HepG2 (cell line): ENCODE results near the gene AFDN. TPM values are rescaled to one million over a fixed set of nuclear protein-coding genes. Genes with fewer than 3 reads are reported as not detected.

Experiments
- CCDC6 ChIP-seq: sonication (generic); formaldehyde crosslinking; IDR thresholded peaks from 2 replicates; pipeline ENCODE4 v1.8.1; 2022; ENCODE audit warnings: mild to moderate bottlenecking, missing genetic modification reagents, moderate library complexity
- KDM5B ChIP-seq: sonication (generic); formaldehyde crosslinking; IDR thresholded peaks from 2 replicates; pipeline ENCODE4 v1.4.0; 2020; ENCODE audit warnings: missing genetic modification reagents, mild to moderate bottlenecking, borderline replicate concordance
- MAFK ChIP-seq, 2 experiments: IDR thresholded peaks in 1 of 2; conservative IDR thresholded peaks in 1 of 2; 2 replicates each; pipeline ENCODE4 v1.6.1; 2011; ENCODE audit warnings: improper control_type of control experiment in 2 of 2, low read length in 2 of 2
- MLLT10 ChIP-seq: sonication (generic); formaldehyde crosslinking; IDR thresholded peaks from 2 replicates; pipeline ENCODE4 v1.4.0; 2020; ENCODE audit warnings: missing genetic modification reagents
- NFE2 ChIP-seq: sonication (generic); formaldehyde crosslinking; IDR thresholded peaks from 2 replicates; pipeline ENCODE4 v1.4.0; 2020; ENCODE audit warnings: missing genetic modification reagents
- NFIC ChIP-seq: IDR thresholded peaks from 2 replicates; pipeline ENCODE4 v1.6.1; 2012; ENCODE audit warnings: mild to moderate bottlenecking, low read length, inconsistent platforms
- PHF20 ChIP-seq: sonication (generic); formaldehyde crosslinking; IDR thresholded peaks from 2 replicates; pipeline ENCODE4 v1.5.0; 2020; ENCODE audit warnings: mild to moderate bottlenecking, missing genetic modification reagents
- SALL2 ChIP-seq: sonication (generic); formaldehyde crosslinking; IDR thresholded peaks from 2 replicates; pipeline ENCODE4 v1.8.1; 2023; ENCODE audit warnings: mild to moderate bottlenecking, missing genetic modification reagents, inconsistent platforms
- SMC3 ChIP-seq: IDR thresholded peaks from 2 replicates; pipeline ENCODE4 v1.6.1; 2011; ENCODE audit warnings: low read length, improper control_type of control experiment
- TGIF2 ChIP-seq: IDR thresholded peaks from 2 replicates; pipeline ENCODE4 v1.6.1; 2016; ENCODE audit warnings: control low read depth, missing compliant biosample characterization
- ZNF678 ChIP-seq: sonication (generic); formaldehyde crosslinking; IDR thresholded peaks from 2 replicates; pipeline ENCODE4 v1.4.0; 2020; ENCODE audit warnings: mild to moderate bottlenecking, missing genetic modification reagents
- ZNF878 ChIP-seq: sonication (generic); formaldehyde crosslinking; IDR thresholded peaks from 2 replicates; pipeline ENCODE4 v1.8.1; 2023; ENCODE audit warnings: mild to moderate bottlenecking, missing genetic modification reagents, moderate library complexity
- polyA plus RNA-seq, 8 experiments: library from polyadenylated mRNA; depleted of rRNA in 3 of 8; stranded (reverse) in 7 of 8; unstranded in 1 of 8; fragments of >200 nt; fragmentation: Illumina TruSeq in 4 of 8; extraction: Trizol in 4 of 8; gene quantifications; 2 replicates each; pipeline versions ENCODE4 v1.2.1 to v1.2.3, GENCODE V29; 2011 to 2016; ENCODE audit warnings: low read depth in 4 of 8, missing spikeins in 1 of 8, mixed read lengths in 1 of 8; ENCODE audit not compliant: insufficient read depth in 1 of 8
- total RNA-seq, 5 experiments: library from RNA; depleted of rRNA; stranded (reverse); fragments of >200 nt; fragmentation: Illumina TruSeq; extraction: Trizol; gene quantifications; 2 replicates each; pipeline ENCODE4 v1.2.3, GENCODE V29; 2016; ENCODE audit warnings: low read depth in 1 of 5
- TF ChIP-seq, protein P1 (sequence below): IDR thresholded peaks from 2 replicates; pipeline ENCODE4 v1.6.1; 2016; ENCODE audit warnings: missing compliant biosample characterization, missing genetic modification reagents, borderline replicate concordance
- TF ChIP-seq, protein P2 (sequence below): IDR thresholded peaks from 2 replicates; pipeline ENCODE4 v1.6.1; 2016
- TF ChIP-seq, protein P3 (sequence below), 2 experiments: fragments of 450-650 bp in 1 of 2; sonication (generic) in 1 of 2; formaldehyde crosslinking in 1 of 2; IDR thresholded peaks; 2 replicates each; pipeline versions ENCODE4 v1.6.1 to v1.8.0; 2016 to 2022; ENCODE audit warnings: antibody characterized with exemption in 1 of 2, mild to moderate bottlenecking in 1 of 2, missing genetic modification reagents in 1 of 2
- TF ChIP-seq, protein P4 (sequence below): sonication (generic); formaldehyde crosslinking; IDR thresholded peaks from 2 replicates; pipeline ENCODE4 v1.5.0; 2020; ENCODE audit warnings: mild to moderate bottlenecking, low read depth, missing genetic modification reagents, borderline replicate concordance
- TF ChIP-seq, protein P5 (sequence below): IDR thresholded peaks from 2 replicates; pipeline ENCODE4 v1.6.1; 2016; ENCODE audit warnings: mild to moderate bottlenecking

AFDN gene
- total and polyA plus RNA-seq, 2 of the 13 experiments (the other 11 are each of a cell fraction or from before 2014, with no cell fraction given) = 136 to 151 TPM

DNA sequence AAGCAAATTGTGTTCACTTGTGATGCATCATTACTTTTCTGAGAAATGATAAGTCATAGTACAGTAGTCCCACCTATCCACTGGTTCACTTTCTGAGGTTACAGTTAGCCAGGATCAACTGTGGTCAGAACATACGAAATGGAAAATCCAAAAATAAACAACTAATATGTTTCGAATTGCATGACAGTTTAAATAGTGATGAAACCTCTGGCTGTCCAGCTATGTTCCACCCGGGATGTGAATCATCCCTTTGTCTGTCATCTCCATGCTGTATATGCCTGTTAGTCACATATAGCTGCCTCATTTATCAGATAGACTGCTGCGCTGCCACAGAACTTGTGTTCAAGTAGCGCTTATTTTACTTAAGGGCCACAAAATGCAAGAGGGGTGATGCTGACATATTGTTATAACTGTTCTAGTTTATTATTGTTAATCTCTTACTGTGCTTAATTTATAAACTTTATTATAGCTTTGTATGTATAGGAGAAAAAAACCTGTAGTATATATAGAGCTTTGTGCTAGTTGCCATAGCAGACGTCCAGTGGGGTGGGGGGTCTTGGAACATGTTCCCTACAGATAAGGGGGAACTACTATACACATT lies 29.2 kb downstream of the AFDN start (continued):
- TF ChIP-seq NFE2 (no peak), ZNF678 (CRISPR knock-in tag) (no peak), KDM5B (CRISPR knock-in tag) (no peak), CCDC6 (CRISPR knock-in tag) (peak; percentile 42; the same call in 1 of the 2 replicates), SALL2 (CRISPR knock-in tag) (no peak), SMC3 (no peak), MAFK (conservative IDR thresholded peaks at IDR 0.05 in 1 of 2, IDR thresholded peaks at IDR 0.05 in 1 of 2; ENCODE audit: low read length in 2 of 2) (0 out of 4 replicates have a peak, but pooled peaks of 1 of the 2 experiments have one; percentile 12), MLLT10 (no peak), PHF20 (CRISPR knock-in tag) (no peak), ZNF878 (peak; percentile 27; the same call in 1 of the 2 replicates), TGIF2 (CRISPR knock-in tag) (peak; percentile 72; the same call in 1 of the 2 replicates), NFIC (peak; percentile 56; the same call in 1 of the 2 replicates)
- TF ChIP-seq, protein P1, sequence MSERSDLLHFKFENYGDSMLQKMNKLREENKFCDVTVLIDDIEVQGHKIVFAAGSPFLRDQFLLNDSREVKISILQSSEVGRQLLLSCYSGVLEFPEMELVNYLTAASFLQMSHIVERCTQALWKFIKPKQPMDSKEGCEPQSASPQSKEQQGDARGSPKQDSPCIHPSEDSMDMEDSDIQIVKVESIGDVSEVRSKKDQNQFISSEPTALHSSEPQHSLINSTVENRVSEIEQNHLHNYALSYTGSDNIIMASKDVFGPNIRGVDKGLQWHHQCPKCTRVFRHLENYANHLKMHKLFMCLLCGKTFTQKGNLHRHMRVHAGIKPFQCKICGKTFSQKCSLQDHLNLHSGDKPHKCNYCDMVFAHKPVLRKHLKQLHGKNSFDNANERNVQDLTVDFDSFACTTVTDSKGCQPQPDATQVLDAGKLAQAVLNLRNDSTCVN (CRISPR knock-in tag) = no peak
- TF ChIP-seq, protein P2, sequence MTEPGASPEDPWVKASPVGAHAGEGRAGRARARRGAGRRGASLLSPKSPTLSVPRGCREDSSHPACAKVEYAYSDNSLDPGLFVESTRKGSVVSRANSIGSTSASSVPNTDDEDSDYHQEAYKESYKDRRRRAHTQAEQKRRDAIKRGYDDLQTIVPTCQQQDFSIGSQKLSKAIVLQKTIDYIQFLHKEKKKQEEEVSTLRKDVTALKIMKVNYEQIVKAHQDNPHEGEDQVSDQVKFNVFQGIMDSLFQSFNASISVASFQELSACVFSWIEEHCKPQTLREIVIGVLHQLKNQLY = peak; percentile 50
- TF ChIP-seq, protein P3, sequence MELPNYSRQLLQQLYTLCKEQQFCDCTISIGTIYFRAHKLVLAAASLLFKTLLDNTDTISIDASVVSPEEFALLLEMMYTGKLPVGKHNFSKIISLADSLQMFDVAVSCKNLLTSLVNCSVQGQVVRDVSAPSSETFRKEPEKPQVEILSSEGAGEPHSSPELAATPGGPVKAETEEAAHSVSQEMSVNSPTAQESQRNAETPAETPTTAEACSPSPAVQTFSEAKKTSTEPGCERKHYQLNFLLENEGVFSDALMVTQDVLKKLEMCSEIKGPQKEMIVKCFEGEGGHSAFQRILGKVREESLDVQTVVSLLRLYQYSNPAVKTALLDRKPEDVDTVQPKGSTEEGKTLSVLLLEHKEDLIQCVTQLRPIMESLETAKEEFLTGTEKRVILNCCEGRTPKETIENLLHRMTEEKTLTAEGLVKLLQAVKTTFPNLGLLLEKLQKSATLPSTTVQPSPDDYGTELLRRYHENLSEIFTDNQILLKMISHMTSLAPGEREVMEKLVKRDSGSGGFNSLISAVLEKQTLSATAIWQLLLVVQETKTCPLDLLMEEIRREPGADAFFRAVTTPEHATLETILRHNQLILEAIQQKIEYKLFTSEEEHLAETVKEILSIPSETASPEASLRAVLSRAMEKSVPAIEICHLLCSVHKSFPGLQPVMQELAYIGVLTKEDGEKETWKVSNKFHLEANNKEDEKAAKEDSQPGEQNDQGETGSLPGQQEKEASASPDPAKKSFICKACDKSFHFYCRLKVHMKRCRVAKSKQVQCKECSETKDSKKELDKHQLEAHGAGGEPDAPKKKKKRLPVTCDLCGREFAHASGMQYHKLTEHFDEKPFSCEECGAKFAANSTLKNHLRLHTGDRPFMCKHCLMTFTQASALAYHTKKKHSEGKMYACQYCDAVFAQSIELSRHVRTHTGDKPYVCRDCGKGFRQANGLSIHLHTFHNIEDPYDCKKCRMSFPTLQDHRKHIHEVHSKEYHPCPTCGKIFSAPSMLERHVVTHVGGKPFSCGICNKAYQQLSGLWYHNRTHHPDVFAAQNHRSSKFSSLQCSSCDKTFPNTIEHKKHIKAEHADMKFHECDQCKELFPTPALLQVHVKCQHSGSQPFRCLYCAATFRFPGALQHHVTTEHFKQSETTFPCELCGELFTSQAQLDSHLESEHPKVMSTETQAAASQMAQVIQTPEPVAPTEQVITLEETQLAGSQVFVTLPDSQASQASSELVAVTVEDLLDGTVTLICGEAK (IDR thresholded peaks at IDR 0.05) = no peak
- TF ChIP-seq, protein P3 (CRISPR knock-in tag; IDR thresholded peaks at IDR 0.05) = no peak
- TF ChIP-seq, protein P4, sequence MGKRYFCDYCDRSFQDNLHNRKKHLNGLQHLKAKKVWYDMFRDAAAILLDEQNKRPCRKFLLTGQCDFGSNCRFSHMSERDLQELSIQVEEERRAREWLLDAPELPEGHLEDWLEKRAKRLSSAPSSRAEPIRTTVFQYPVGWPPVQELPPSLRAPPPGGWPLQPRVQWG (CRISPR knock-in tag) = no peak
- TF ChIP-seq, protein P5, sequence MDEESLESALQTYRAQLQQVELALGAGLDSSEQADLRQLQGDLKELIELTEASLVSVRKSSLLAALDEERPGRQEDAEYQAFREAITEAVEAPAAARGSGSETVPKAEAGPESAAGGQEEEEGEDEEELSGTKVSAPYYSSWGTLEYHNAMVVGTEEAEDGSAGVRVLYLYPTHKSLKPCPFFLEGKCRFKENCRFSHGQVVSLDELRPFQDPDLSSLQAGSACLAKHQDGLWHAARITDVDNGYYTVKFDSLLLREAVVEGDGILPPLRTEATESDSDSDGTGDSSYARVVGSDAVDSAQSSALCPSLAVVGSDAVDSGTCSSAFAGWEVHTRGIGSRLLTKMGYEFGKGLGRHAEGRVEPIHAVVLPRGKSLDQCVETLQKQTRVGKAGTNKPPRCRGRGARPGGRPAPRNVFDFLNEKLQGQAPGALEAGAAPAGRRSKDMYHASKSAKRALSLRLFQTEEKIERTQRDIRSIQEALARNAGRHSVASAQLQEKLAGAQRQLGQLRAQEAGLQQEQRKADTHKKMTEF (CRISPR knock-in tag) = peak; percentile 90
